GM23248 (cell line): ENCODE results near the gene PAPLN. TPM values are rescaled to one million over a fixed set of nuclear protein-coding genes. Genes with fewer than 3 reads are reported as not detected.

Experiments
- DNase-seq: peaks from one replicate; pipeline ENCODE4 v3.0.0-alpha.2; 2015
- H2AFZ ChIP-seq: fragments of 200-600 bp; sonication (generic); 2 replicates; pipeline ENCODE4 v1.6.1; 2016; ENCODE audit warnings: antibody characterized with exemption
- H3F3A ChIP-seq: fragments of 200-600 bp; sonication (generic); 2 replicates; pipeline ENCODE4 v1.6.1; 2016; ENCODE audit warnings: mild to moderate bottlenecking, antibody characterized with exemption, mixed run types; ENCODE audit not compliant: insufficient read depth
- H3K27ac ChIP-seq: fragments of 200-600 bp; sonication (generic); 2 replicates; pipeline ENCODE4 v1.5.1; 2016; ENCODE audit warnings: mild to moderate bottlenecking
- H3K27me3 ChIP-seq: fragments of 200-600 bp; sonication (generic); replicated peaks from 2 replicates; pipeline ENCODE4 v1.6.1; 2016; ENCODE audit warnings: mild to moderate bottlenecking; ENCODE audit not compliant: insufficient read depth
- H3K36me3 ChIP-seq: fragments of 200-600 bp; sonication (generic); 2 replicates; pipeline ENCODE4 v1.6.1; 2016; ENCODE audit warnings: low read depth, mild to moderate bottlenecking
- H3K4me1 ChIP-seq: fragments of 200-600 bp; sonication (generic); 2 replicates; pipeline ENCODE4 v1.6.1; 2016; ENCODE audit warnings: mild to moderate bottlenecking; ENCODE audit not compliant: insufficient read depth
- H3K4me2 ChIP-seq: fragments of 200-600 bp; sonication (generic); one replicate; pipeline ENCODE4 v1.6.1; 2016; ENCODE audit warnings: mild to moderate bottlenecking; ENCODE audit not compliant: unreplicated experiment
- H3K4me3 ChIP-seq: fragments of 200-600 bp; sonication (generic); 2 replicates; pipeline ENCODE4 v1.5.1; 2016; ENCODE audit warnings: mild to moderate bottlenecking
- H3K79me2 ChIP-seq: fragments of 200-600 bp; sonication (generic); 2 replicates; pipeline ENCODE4 v1.6.1; 2016; ENCODE audit warnings: mild to moderate bottlenecking; ENCODE audit not compliant: insufficient read depth
- H3K9ac ChIP-seq: fragments of 200-600 bp; sonication (generic); 2 replicates; pipeline ENCODE4 v1.6.1; 2016; ENCODE audit warnings: mild to moderate bottlenecking
- H3K9me2 ChIP-seq: fragments of 200-600 bp; sonication (generic); 2 replicates; pipeline ENCODE4 v1.6.1; 2016; ENCODE audit warnings: mixed run types, mild to moderate bottlenecking, moderate library complexity; ENCODE audit not compliant: insufficient read depth
- H3K9me3 ChIP-seq: fragments of 200-600 bp; sonication (generic); one replicate; pipeline ENCODE4 v1.6.1; 2017; ENCODE audit warnings: low read depth
- H4K20me1 ChIP-seq: fragments of 200-600 bp; sonication (generic); 2 replicates; pipeline ENCODE4 v1.6.0; 2016; ENCODE audit not compliant: insufficient read depth
- EZH2 ChIP-seq: fragments of 200-600 bp; sonication (generic); IDR thresholded peaks from 2 replicates; pipeline ENCODE4 v1.6.1; 2018; ENCODE audit warnings: antibody characterized with exemption, mild to moderate bottlenecking; ENCODE audit not compliant: insufficient read depth, poor library complexity, severe bottlenecking
- EZH2phosphoT487 ChIP-seq: fragments of 200-600 bp; sonication (generic); IDR thresholded peaks from 2 replicates; pipeline ENCODE4 v1.6.1; 2018; ENCODE audit warnings: antibody characterized with exemption, moderate library complexity, mild to moderate bottlenecking, low read depth; ENCODE audit not compliant: insufficient read depth
- WGBS, 2 experiments: methylation state at CpG; one replicate each; pipeline ENCODE4 v1.1.6; 2015 to 2017; ENCODE audit warnings: low lambda C conversion rate in 2 of 2, low coverage in 1 of 2; ENCODE audit errors: missing lambda C conversion rate in 2 of 2; 5-methylcytosine and 5-hydroxymethylcytosine counted together
- in situ Hi-C: fragments of 300-500 bp; cut with MboI; formaldehyde crosslinking; loops from 2 replicates; pipeline ENCODE4 v1.15.0; 2020
- polyA plus RNA-seq: library from polyadenylated mRNA; unstranded; fragments of >200 nt; fragmentation: Nextera tagmentation; extraction: Ambion mirVana; gene quantifications from 2 replicates; pipeline ENCODE4 v1.2.1, GENCODE V29; 2016
- total RNA-seq: library from RNA; depleted of rRNA; stranded (reverse); fragments of >200 nt; shearing (Covaris generic); gene quantifications from 2 replicates; pipeline ENCODE4 v1.2.3, GENCODE V29; 2014

PAPLN gene
- total and polyA plus RNA-seq, 2 experiments from 2014 or later: 0.22 to 0.98 TPM

DNA sequence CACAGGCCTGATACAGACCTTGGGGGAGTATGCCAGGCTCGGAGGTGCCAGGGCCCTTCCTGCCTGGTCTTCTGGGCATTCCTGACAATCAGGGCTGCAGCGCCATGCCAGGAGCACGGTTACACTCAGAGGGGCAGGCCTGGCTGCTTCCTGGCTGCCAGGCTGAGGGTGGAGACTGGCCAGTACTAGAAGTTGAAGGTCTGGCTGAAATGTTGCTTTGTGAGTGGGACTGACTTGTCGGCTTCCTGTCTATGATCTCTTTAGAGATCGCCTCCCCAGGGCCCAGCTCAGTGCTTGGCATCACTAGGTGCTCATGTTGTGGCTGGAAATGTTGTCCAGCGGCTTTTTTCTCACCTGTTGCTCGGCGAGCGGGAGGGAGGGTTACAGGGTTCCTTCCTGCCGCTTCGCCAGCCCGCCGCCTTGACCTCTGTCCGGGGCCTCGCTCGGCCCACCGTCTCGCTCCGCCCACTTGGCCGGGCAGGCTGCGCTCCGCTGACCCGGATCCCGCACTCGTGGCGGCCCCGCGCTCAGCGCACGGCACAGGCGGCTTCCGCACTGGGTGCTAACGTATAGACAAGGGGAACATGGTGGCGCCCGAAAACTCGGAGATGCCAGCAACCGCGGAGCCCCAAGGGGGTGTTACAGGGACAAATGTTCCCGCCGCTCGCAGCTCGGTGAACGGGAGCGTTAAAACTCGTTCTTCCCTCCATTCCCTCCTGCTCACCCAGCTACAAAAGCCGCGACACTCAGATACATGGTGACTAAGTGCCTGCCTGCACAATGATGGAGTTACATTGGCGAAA, 32.6 kb downstream of the PAPLN start:
- Histone ChIP-seq H3K36me3 (peaks cover 22% of the 10 kb centered on the region), H3K9me3 (no peaks in the 10 kb centered on the region), H4K20me1 (no peaks in the 10 kb centered on the region), H3K79me2 (no peaks in the 10 kb centered on the region), H3K4me2 (no peak overlapping the region), H3K9ac (no peak overlapping the region), H2AFZ (no peak overlapping the region), H3K27ac (no peak overlapping the region), H3K4me3 (no peak overlapping the region), H3F3A (peaks cover 72% of the 10 kb centered on the region), H3K27me3 (no peaks in the 10 kb centered on the region), H3K9me2 (no peaks in the 10 kb centered on the region), H3K4me1 (no peaks in the 10 kb centered on the region)
- no peak for DNase-seq
- TF ChIP-seq EZH2: no peak
- TF ChIP-seq EZH2phosphoT487: no peak
- in situ Hi-C loops: no loop called here
- WGBS, 2 experiments: 75 to 87% methylated on average over 36 to 48 of the region's 48 CpGs

DNA sequence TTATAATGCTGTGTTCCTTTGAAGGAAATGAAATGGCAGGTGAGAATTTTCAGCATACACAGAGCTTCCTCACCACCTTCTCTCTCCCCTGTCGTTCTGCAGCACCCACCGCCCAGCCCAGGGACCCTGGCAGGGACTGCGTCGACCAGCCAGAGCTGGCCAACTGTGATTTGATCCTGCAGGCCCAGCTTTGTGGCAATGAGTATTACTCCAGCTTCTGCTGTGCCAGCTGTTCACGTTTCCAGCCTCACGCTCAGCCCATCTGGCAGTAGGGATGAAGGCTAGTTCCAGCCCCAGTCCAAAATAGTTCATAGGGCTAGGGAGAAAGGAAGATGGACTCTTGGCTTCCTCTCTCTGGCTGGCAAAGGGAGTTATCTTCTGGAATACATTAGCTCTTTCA, 35.1 kb downstream of the PAPLN start:
- Histone ChIP-seq H2AFZ (no peak overlapping the region), H3K9me2 (no peaks in the 10 kb centered on the region), H3K36me3 (peaks cover 43% of the 10 kb centered on the region), H3F3A (peaks cover 74% of the 10 kb centered on the region), H3K27me3 (no peaks in the 10 kb centered on the region), H3K9ac (no peak overlapping the region), H3K4me2 (no peak overlapping the region), H3K79me2 (no peaks in the 10 kb centered on the region), H3K27ac (no peak overlapping the region), H4K20me1 (no peaks in the 10 kb centered on the region), H3K4me1 (no peaks in the 10 kb centered on the region), H3K4me3 (no peak overlapping the region), H3K9me3 (no peaks in the 10 kb centered on the region)
- TF ChIP-seq EZH2: no peak
- TF ChIP-seq EZH2phosphoT487: no peak
- no peak for DNase-seq
- 29 to 42% methylated on average over 6 of the region's 6 CpGs for WGBS, 2 experiments
- in situ Hi-C loops: no loop called here

- no peak overlapping the region for H3K4me3 ChIP-seq
- H3K36me3 ChIP-seq: peaks cover 44% of the 10 kb centered on the region
- no peaks in the 10 kb centered on the region for H4K20me1 ChIP-seq
- H3K9me3 ChIP-seq: no peaks in the 10 kb centered on the region
- H3K9me2 ChIP-seq: no peaks in the 10 kb centered on the region
- no peaks in the 10 kb centered on the region for H3K27me3 ChIP-seq
- H3K79me2 ChIP-seq: no peaks in the 10 kb centered on the region
- H3F3A ChIP-seq: peaks cover 67% of the 10 kb centered on the region
- H3K9ac ChIP-seq: no peak overlapping the region
- H2AFZ ChIP-seq: no peak overlapping the region
- in situ Hi-C loops: no loop called here
- TF ChIP-seq EZH2 (no peak), EZH2phosphoT487 (no peak)
- DNase-seq: no peak
- H3K4me1 ChIP-seq: no peaks in the 10 kb centered on the region
- WGBS, 2 experiments: 95 to 96% methylated on average over 4 of the region's 4 CpGs
- H3K4me2 ChIP-seq: no peak overlapping the region
- no peak overlapping the region for H3K27ac ChIP-seq
Observed at GRCh38 chr14:73273799-73274198, 36.5 kb downstream of the PAPLN start.

DNA sequence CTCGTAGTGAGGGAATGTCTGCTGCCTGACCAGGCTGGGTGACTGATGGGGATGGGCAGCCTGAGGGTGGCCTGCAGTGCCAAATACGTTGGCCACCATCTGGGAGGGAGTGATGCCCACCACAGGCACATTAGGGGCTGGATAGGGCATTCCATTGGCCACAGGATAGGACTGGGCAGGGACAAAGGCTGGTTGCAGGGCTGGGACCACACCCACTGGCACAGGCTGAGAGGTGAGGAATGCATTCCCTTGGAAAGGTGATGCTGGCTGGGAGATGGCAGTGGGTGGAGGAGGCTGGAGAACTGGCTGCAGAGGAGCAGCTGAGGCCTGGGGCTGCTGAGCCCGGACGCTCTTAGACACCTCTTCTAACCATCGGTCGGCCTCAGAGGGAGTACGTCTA, 39.5 kb downstream of the PAPLN start:
- Histone ChIP-seq H3K4me2 (no peak overlapping the region), H3K9ac (no peak overlapping the region)
- in situ Hi-C loops: no loop called here

More for the DNA sequence above, 39.5 kb downstream of the PAPLN start:
- Histone ChIP-seq H3K9me2 (no peaks in the 10 kb centered on the region), H2AFZ (no peak overlapping the region), H3K79me2 (peaks cover 11% of the 10 kb centered on the region), H4K20me1 (no peaks in the 10 kb centered on the region), H3K4me1 (peaks cover 4% of the 10 kb centered on the region; the same call in 1 of the 2 replicates), H3K36me3 (peaks cover 72% of the 10 kb centered on the region), H3K27ac (no peak overlapping the region), H3K27me3 (no peaks in the 10 kb centered on the region), H3K9me3 (no peaks in the 10 kb centered on the region), H3F3A (peaks cover 59% of the 10 kb centered on the region), H3K4me3 (no peak overlapping the region)
- 89 to 93% methylated on average over 7 of the region's 7 CpGs for WGBS, 2 experiments
- DNase-seq: no peak
- TF ChIP-seq EZH2phosphoT487 (no peak), EZH2 (no peak)
